WTC11 (cell line): ENCODE measurements around the gene SURF2. TPM values are rescaled to one million over a fixed set of nuclear protein-coding genes. Genes with fewer than 3 reads are reported as not detected.
A peak's percentile ranks its signal among the peaks of the same experiment; 100 is the strongest.

Experiments
- ATAC-seq: fragments of 200-7000 bp; cut with Tn5 transposase; 2 replicates; pipeline ENCODE4 v1.10.0; 2021; ENCODE audit warnings: mild to moderate bottlenecking, moderate library complexity
- CTCF ChIA-PET: fragments of 300-600 bp; sonication (Branson Sonifier 250); formaldehyde crosslinking; loops from one replicate; lab custom pipeline; 2021; ENCODE audit warnings: antibody characterized with exemption; lab: Charles Lee
- POLR2A ChIA-PET: fragments of 350-600 bp; sonication (Branson Sonifier 250); formaldehyde crosslinking; loops from one replicate; lab custom pipeline; 2021; ENCODE audit warnings: antibody characterized with exemption; lab: Charles Lee
- DNase-seq: peaks from one replicate; pipeline ENCODE4 v3.0.0; 2021; ENCODE audit warnings: low spot score
- H3K27ac Mint-ChIP-seq: 2 replicates; pipeline ENCODE4 v1.8.0; 2021; ENCODE audit warnings: mixed read lengths
- H3K27me3 Mint-ChIP-seq: 2 replicates; pipeline ENCODE4 v1.8.0; 2021; ENCODE audit warnings: low read depth, mild to moderate bottlenecking, moderate library complexity, mixed read lengths
- H3K36me3 Mint-ChIP-seq: 2 replicates; pipeline ENCODE4 v1.8.0; 2021; ENCODE audit warnings: mixed read lengths
- H3K4me1 Mint-ChIP-seq: 2 replicates; pipeline ENCODE4 v1.8.0; 2022; ENCODE audit warnings: mixed read lengths
- H3K4me3 Mint-ChIP-seq: 2 replicates; pipeline ENCODE4 v1.8.0; 2021; ENCODE audit warnings: mild to moderate bottlenecking, moderate library complexity, mixed read lengths
- H3K9me3 Mint-ChIP-seq: 2 replicates; pipeline ENCODE4 v1.8.0; 2021; ENCODE audit warnings: mixed read lengths
- EMX1 ChIP-seq: fragments of 250-450 bp; sonication (Bioruptor Pico); IDR thresholded peaks from 2 replicates; pipeline ENCODE4 v1.8.0; 2021; ENCODE audit warnings: mild to moderate bottlenecking
- FOXK1 ChIP-seq: sonication (generic); formaldehyde crosslinking; IDR thresholded peaks from 2 replicates; pipeline ENCODE4 v1.8.0; 2022; ENCODE audit warnings: mild to moderate bottlenecking, moderate library complexity, missing genetic modification reagents
- GRHL2 ChIP-seq: fragments of 250-450 bp; sonication (Bioruptor Pico); IDR thresholded peaks from 2 replicates; pipeline ENCODE4 v1.8.0; 2022; ENCODE audit warnings: mild to moderate bottlenecking, moderate library complexity; ENCODE audit not compliant: insufficient replicate concordance, severe bottlenecking
- GTF2I ChIP-seq: fragments of 250-450 bp; sonication (Bioruptor Pico); conservative IDR thresholded peaks from 2 replicates; pipeline ENCODE4 v1.4.0; 2021; ENCODE audit warnings: mild to moderate bottlenecking
- IRF2 ChIP-seq: sonication (generic); formaldehyde crosslinking; IDR thresholded peaks from 2 replicates; pipeline ENCODE4 v1.8.0; 2022; ENCODE audit warnings: low read depth, missing genetic modification reagents, borderline replicate concordance
- JAZF1 ChIP-seq: fragments of 250-450 bp; sonication (Bioruptor Pico); IDR thresholded peaks from 2 replicates; pipeline ENCODE4 v1.9.0; 2021; ENCODE audit warnings: moderate library complexity, mild to moderate bottlenecking, inconsistent platforms
- NFE2L1 ChIP-seq: sonication (generic); formaldehyde crosslinking; IDR thresholded peaks from 2 replicates; pipeline ENCODE4 v1.8.1; 2023; ENCODE audit warnings: missing genetic modification reagents
- NR1H2 ChIP-seq: sonication (generic); formaldehyde crosslinking; IDR thresholded peaks from 2 replicates; pipeline ENCODE4 v1.9.0; 2021; ENCODE audit warnings: mild to moderate bottlenecking, moderate library complexity, missing genetic modification reagents
- OVOL2 ChIP-seq: fragments of 250-450 bp; sonication (Bioruptor Pico); IDR thresholded peaks from 2 replicates; pipeline ENCODE4 v1.9.0; 2021; ENCODE audit warnings: mild to moderate bottlenecking, borderline replicate concordance
- PRRX2 ChIP-seq: fragments of 250-450 bp; sonication (Bioruptor Pico); IDR thresholded peaks from 2 replicates; pipeline ENCODE4 v1.8.0; 2021; ENCODE audit warnings: mild to moderate bottlenecking
- RELA ChIP-seq: sonication (generic); formaldehyde crosslinking; IDR thresholded peaks from 2 replicates; pipeline ENCODE4 v1.8.1; 2022; ENCODE audit warnings: missing genetic modification reagents, mild to moderate bottlenecking, borderline replicate concordance
- SP1 ChIP-seq: sonication (generic); formaldehyde crosslinking; conservative IDR thresholded peaks from 2 replicates; pipeline ENCODE4 v1.8.1; 2022; ENCODE audit warnings: missing genetic modification reagents
- ZBTB21 ChIP-seq: sonication (generic); formaldehyde crosslinking; IDR thresholded peaks from 2 replicates; pipeline ENCODE4 v1.8.1; 2023; ENCODE audit warnings: mild to moderate bottlenecking, missing genetic modification reagents, borderline replicate concordance
- total RNA-seq: library from RNA; stranded (reverse); gene quantifications from 3 replicates; pipeline ENCODE4 v1.2.3, GENCODE V29; 2021
- TF ChIP-seq, protein P1 (sequence below): sonication (generic); formaldehyde crosslinking; IDR thresholded peaks from 2 replicates; pipeline ENCODE4 v1.8.1; 2023; ENCODE audit warnings: mild to moderate bottlenecking, missing genetic modification reagents
- TF ChIP-seq, protein P2 (sequence below): fragments of 250-450 bp; sonication (Bioruptor Pico); IDR thresholded peaks from 2 replicates; pipeline ENCODE4 v2.1.2; 2022; ENCODE audit warnings: mild to moderate bottlenecking, moderate library complexity
- TF ChIP-seq, protein P3 (sequence below): sonication (generic); formaldehyde crosslinking; IDR thresholded peaks from 2 replicates; pipeline ENCODE4 v1.8.1; 2023; ENCODE audit warnings: mild to moderate bottlenecking, missing genetic modification reagents
- TF ChIP-seq, protein P4 (sequence below): fragments of 200-600 bp; IDR thresholded peaks from 2 replicates; pipeline ENCODE4 v1.8.0; 2022; ENCODE audit warnings: antibody characterized with exemption
- TF ChIP-seq, protein P5 (sequence below): sonication (generic); formaldehyde crosslinking; IDR thresholded peaks from 2 replicates; pipeline ENCODE4 v1.8.1; 2023; ENCODE audit warnings: mild to moderate bottlenecking, missing genetic modification reagents, moderate library complexity
- TF ChIP-seq, protein P6 (sequence below): sonication (generic); formaldehyde crosslinking; IDR thresholded peaks from 2 replicates; pipeline ENCODE4 v1.8.0; 2022; ENCODE audit warnings: mild to moderate bottlenecking, missing genetic modification reagents

SURF2 gene
- total RNA-seq, 1 experiment from 2014 or later = 33.3 TPM

DNA sequence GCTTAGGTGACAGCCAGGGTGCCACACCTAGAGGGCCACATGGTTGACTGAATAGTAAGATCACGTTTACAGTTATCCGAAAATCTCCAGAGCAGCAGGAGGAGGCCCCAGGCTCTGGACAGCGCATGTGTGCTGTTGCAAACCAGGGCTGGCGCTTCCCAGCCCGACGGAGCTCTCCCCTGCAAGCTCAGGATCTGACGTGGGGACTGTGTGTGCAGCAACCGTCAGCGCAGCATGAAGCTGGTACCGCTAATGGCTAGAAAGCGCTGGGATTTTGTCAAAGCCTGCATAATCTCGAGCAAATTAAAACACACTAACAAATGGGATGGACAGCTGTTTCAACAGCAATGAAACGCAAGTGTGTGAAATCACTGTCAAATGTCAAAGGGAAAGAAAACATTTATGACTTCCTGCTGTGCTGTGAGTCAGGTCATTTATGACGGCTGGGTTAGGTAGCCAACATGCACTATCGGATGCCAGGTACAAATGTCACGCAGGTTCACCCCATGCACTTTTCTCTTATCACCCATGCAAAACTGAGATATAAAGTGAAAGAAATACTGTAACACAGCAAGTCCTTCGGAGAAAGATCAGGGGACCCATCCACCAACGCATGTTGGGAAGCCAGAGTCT, 12.0 kb downstream of the SURF2 start:
- no peak overlapping the region for H3K27ac Mint-ChIP-seq
- H3K9me3 Mint-ChIP-seq = no peaks in the 10 kb centered on the region
- CTCF ChIA-PET = no interaction called here

DNA sequence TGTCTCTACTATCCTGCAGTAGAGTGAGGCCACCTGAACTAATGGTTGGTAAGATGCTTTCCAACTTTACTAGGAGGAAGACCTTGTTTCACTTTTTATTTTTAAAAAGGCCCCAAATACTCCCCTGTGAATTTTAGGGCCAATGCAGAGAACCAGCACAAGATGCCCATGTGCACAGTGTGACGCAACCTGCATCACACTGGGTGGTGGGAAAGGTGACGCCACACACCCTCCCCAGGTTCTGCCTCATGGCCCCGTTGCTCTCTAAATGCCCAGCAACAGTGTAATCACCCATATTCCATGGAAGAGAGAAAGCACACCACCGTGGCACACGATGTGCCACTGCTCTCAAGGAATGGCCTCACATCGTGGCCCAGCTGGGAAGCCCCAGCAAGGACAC, 13.1 kb downstream of the SURF2 start:
- CTCF ChIA-PET = interaction anchor here (0.8 kb wide), 1 partner anchor 27 kb away, joined by 4 read pairs; no protein-coding TSS in a partner anchor
- POLR2A ChIA-PET = no interaction called here
- H3K4me3 Mint-ChIP-seq = no peak overlapping the region
- peaks cover 5% of the 10 kb centered on the region; the same call in 1 of the 2 replicates for H3K4me1 Mint-ChIP-seq
- H3K27ac Mint-ChIP-seq = peak overlapping the region; percentile 60
- ATAC-seq = no peak
- no peak for DNase-seq
- no peaks in the 10 kb centered on the region for H3K9me3 Mint-ChIP-seq
- peaks cover 50% of the 10 kb centered on the region for H3K36me3 Mint-ChIP-seq
- H3K27me3 Mint-ChIP-seq = no peaks in the 10 kb centered on the region
- no peak for TF ChIP-seq NFE2L1
- TF ChIP-seq FOXK1 (CRISPR knock-in tag) = no peak
- no peak for TF ChIP-seq PRRX2 (CRISPR knock-in tag)
- TF ChIP-seq, protein P1, sequence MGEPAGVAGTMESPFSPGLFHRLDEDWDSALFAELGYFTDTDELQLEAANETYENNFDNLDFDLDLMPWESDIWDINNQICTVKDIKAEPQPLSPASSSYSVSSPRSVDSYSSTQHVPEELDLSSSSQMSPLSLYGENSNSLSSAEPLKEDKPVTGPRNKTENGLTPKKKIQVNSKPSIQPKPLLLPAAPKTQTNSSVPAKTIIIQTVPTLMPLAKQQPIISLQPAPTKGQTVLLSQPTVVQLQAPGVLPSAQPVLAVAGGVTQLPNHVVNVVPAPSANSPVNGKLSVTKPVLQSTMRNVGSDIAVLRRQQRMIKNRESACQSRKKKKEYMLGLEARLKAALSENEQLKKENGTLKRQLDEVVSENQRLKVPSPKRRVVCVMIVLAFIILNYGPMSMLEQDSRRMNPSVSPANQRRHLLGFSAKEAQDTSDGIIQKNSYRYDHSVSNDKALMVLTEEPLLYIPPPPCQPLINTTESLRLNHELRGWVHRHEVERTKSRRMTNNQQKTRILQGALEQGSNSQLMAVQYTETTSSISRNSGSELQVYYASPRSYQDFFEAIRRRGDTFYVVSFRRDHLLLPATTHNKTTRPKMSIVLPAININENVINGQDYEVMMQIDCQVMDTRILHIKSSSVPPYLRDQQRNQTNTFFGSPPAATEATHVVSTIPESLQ (CRISPR knock-in tag) = no peak
- TF ChIP-seq, protein P2, sequence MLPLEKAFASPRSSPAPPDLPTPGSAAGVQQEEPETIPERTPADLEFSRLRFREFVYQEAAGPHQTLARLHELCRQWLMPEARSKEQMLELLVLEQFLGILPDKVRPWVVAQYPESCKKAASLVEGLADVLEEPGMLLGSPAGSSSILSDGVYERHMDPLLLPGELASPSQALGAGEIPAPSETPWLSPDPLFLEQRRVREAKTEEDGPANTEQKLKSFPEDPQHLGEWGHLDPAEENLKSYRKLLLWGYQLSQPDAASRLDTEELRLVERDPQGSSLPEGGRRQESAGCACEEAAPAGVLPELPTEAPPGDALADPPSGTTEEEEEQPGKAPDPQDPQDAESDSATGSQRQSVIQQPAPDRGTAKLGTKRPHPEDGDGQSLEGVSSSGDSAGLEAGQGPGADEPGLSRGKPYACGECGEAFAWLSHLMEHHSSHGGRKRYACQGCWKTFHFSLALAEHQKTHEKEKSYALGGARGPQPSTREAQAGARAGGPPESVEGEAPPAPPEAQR = no peak
- TF ChIP-seq NR1H2 (CRISPR knock-in tag) = no peak
- TF ChIP-seq, protein P3, sequence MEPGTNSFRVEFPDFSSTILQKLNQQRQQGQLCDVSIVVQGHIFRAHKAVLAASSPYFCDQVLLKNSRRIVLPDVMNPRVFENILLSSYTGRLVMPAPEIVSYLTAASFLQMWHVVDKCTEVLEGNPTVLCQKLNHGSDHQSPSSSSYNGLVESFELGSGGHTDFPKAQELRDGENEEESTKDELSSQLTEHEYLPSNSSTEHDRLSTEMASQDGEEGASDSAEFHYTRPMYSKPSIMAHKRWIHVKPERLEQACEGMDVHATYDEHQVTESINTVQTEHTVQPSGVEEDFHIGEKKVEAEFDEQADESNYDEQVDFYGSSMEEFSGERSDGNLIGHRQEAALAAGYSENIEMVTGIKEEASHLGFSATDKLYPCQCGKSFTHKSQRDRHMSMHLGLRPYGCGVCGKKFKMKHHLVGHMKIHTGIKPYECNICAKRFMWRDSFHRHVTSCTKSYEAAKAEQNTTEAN (CRISPR knock-in tag) = no peak
- no peak for TF ChIP-seq GRHL2 (CRISPR knock-in tag)
- TF ChIP-seq OVOL2 = no peak
- TF ChIP-seq, protein P4, sequence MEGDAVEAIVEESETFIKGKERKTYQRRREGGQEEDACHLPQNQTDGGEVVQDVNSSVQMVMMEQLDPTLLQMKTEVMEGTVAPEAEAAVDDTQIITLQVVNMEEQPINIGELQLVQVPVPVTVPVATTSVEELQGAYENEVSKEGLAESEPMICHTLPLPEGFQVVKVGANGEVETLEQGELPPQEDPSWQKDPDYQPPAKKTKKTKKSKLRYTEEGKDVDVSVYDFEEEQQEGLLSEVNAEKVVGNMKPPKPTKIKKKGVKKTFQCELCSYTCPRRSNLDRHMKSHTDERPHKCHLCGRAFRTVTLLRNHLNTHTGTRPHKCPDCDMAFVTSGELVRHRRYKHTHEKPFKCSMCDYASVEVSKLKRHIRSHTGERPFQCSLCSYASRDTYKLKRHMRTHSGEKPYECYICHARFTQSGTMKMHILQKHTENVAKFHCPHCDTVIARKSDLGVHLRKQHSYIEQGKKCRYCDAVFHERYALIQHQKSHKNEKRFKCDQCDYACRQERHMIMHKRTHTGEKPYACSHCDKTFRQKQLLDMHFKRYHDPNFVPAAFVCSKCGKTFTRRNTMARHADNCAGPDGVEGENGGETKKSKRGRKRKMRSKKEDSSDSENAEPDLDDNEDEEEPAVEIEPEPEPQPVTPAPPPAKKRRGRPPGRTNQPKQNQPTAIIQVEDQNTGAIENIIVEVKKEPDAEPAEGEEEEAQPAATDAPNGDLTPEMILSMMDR = no peak

More for the DNA sequence above, 12.0 kb downstream of the SURF2 start:
- Mint-ChIP-seq H3K27me3 (no peaks in the 10 kb centered on the region), H3K36me3 (peaks cover 60% of the 10 kb centered on the region), H3K4me3 (no peak overlapping the region), H3K4me1 (0 out of 2 replicates have a peak, but pooled peaks cover 2% of the 10 kb centered on the region)
- ATAC-seq (no peak), DNase-seq (no peak)
- TF ChIP-seq IRF2 (CRISPR knock-in tag) (no peak), ZBTB21 (CRISPR knock-in tag) (no peak), JAZF1 (CRISPR knock-in tag) (no peak), GTF2I (CRISPR knock-in tag) (no peak), EMX1 (CRISPR knock-in tag) (no peak), RELA (CRISPR knock-in tag) (no peak), SP1 (CRISPR knock-in tag) (no peak)
- TF ChIP-seq, protein P5, sequence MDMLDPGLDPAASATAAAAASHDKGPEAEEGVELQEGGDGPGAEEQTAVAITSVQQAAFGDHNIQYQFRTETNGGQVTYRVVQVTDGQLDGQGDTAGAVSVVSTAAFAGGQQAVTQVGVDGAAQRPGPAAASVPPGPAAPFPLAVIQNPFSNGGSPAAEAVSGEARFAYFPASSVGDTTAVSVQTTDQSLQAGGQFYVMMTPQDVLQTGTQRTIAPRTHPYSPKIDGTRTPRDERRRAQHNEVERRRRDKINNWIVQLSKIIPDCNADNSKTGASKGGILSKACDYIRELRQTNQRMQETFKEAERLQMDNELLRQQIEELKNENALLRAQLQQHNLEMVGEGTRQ = no peak
- TF ChIP-seq, protein P6, sequence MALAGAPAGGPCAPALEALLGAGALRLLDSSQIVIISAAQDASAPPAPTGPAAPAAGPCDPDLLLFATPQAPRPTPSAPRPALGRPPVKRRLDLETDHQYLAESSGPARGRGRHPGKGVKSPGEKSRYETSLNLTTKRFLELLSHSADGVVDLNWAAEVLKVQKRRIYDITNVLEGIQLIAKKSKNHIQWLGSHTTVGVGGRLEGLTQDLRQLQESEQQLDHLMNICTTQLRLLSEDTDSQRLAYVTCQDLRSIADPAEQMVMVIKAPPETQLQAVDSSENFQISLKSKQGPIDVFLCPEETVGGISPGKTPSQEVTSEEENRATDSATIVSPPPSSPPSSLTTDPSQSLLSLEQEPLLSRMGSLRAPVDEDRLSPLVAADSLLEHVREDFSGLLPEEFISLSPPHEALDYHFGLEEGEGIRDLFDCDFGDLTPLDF (CRISPR knock-in tag) = no peak
- POLR2A ChIA-PET = no interaction called here
